HG02623 (cell line): ENCODE results near the gene RHOXF2.
"Not testable (repeated sequence)": the region's sequence is repeated elsewhere in the genome, so short reads cannot be mapped to it uniquely, and the experiment has no call there.

Source experiments
- ATAC-seq: cut with Tn5 transposase; IDR thresholded peaks from one replicate; pipeline ENCODE4 v1.9.1; 2021; ENCODE audit warnings: moderate library complexity; ENCODE audit not compliant: unreplicated experiment

The RHOXF2 gene

GRCh38 chrX:120196626-120197283, 38.3 kb downstream of the RHOXF2 start:
- ATAC-seq: not testable (repeated sequence)

GRCh38 chrX:120200851-120201250, 42.4 kb downstream of the RHOXF2 start:
- ATAC-seq: no peak

GRCh38 chrX:120205816-120206753, 47.7 kb downstream of the RHOXF2 start:
- ATAC-seq: no peak

DNA sequence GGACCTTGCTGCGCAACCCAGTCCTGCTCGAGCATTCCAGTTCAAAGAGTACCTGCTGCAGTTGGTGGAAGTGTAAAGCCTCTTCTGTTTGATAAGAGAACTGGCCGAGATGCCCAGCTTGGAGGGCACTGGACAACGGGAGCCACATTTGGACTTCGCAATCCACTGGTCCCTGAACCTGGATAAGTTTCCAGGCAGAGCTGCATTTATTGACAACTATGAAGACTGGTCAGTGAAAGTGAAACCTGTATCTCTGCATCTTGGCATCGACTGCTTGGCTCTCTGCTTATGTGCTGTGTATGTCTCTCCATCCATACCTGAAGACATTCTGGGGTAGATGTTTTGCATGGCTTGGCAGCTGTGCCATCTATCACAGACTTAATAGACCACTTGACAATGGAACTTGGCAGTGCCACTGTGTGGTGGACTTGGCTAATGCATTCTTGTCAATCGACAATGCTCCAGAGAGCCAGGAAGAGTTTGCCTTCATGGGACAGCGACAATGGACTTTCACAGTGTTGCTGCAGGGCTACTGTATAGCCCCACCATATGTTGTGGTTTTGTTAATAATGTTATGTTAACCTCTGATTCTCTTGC, 48.7 kb downstream of the RHOXF2 start:
- ATAC-seq: no peak

DNA sequence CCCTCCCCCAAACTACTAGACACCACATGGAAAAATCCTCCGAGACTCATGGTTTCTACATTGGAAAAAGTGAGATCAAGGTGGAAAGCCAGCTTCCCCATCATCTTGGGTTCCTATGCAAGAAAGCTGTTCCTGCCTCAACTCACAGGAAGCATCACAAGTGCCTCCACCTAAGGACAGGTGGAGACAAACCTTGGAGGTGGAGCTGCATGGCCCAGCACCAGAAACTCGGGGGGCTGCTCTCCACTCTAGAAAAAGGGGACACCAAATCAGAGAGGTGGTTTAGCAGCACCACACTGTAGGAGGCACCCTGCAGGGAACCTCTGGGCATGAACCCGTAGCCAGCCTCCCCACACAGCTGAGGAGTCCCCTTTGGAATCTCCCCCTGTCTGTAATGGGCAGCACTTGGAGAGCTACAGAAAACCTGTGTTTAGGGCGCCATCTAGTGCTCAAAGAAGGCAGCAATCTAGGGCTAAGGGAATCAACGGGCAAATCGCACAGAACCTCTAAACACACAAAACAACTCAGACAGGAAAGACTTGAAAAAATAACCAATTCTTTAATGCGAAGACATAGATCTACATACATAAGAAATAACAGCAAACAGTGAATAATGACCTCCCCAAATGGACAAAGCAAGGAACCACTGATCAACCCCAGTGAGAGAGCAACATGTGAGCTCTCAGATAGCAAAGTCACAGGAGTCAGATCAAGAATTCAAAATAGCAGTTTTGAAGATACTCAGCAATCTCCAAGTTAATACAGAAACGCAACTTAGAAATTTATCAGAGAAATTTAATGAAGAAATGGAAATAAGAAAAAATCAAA, 55.2 kb downstream of the RHOXF2 start:
- ATAC-seq: peak; percentile 74
